DMS 273 (cell line): ENCODE measurements around the gene POLDIP2.
A peak's percentile ranks its signal among the peaks of the same experiment; 100 is the strongest.

Experiments used
- DNase-seq: peaks from one replicate; lab custom pipeline; 2025; ENCODE audit not compliant: unreplicated experiment; lab: John Stamatoyannopoulos, UW

The POLDIP2 gene

DNA sequence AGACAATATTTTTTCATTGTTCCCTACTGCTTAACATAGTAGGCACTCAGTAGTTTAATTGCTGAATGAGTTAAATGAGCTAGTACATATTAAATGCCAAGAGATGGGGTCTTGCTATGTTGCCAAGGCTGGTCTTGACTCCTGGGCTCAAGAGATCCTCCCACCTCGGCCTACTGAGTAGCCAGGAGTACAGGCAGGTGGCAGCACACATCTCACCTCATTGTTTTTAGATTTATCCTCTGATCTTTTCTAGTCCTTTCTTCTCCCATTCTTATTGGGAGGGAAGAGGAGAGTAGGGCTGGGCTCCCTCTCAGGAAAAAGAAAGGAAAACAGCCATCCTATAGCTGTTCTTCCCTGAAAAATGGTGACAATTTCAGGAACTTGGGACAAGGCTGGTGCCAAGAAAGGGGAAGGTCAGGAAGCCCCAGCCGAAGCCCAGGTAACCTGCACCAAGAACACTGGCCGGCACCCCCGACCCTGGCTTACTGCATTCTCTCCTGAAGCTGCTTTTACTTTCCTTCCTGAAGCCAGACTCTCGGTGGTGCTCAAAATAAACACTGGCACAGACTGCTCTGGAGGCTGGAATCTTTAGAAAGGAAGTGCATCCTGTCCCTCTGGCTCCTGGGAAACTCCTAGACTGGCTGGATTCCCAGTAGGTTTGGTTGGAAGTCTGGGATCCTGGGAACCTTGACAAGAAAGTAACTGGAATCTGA lies 19.1 kb downstream of the POLDIP2 start:
- no peak for DNase-seq

DNA sequence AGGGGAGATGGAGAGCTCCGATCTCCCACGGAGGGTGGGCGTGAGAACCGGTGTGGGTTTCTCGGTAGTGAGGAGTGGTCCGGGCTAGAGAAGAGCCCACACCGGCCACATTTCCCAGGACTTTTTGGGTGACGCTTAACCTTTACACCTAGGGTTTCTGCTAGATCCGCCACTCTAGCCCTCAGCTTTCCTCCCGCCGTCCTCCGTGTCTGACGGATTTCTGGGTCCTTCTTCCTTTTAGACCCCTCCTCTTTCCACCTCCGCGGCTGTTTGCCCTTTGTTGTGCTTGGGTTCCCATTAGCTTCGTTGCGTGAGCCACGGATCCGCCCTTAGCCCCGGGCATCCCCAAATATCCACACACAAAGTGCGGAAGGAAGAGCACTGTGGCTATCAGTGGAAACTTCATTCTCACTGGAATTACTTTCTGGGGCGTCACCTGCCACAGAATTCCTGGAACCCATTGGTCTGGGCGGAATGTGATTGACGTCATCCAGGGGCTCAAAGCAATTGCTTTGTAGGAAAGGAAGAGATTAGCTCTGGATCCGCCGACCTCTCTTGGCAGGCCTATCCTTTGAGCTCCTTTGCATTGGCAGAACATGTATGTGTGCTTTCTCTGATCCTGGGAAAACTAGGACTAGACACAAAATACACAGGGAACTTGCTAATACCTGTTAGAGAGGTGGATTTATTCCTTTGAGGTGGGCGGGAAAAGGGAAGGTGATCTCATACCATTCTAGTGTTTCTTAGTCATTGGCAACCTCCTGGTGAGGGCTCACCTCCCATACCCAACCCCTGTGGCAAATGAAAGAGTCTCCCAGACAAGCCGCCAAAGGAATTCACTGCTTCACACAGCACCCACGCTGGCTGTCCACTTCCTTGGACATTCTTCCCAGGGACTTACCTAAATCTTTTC lies 21.1 kb downstream of the POLDIP2 start:
- peak; percentile 84 for DNase-seq

DNA sequence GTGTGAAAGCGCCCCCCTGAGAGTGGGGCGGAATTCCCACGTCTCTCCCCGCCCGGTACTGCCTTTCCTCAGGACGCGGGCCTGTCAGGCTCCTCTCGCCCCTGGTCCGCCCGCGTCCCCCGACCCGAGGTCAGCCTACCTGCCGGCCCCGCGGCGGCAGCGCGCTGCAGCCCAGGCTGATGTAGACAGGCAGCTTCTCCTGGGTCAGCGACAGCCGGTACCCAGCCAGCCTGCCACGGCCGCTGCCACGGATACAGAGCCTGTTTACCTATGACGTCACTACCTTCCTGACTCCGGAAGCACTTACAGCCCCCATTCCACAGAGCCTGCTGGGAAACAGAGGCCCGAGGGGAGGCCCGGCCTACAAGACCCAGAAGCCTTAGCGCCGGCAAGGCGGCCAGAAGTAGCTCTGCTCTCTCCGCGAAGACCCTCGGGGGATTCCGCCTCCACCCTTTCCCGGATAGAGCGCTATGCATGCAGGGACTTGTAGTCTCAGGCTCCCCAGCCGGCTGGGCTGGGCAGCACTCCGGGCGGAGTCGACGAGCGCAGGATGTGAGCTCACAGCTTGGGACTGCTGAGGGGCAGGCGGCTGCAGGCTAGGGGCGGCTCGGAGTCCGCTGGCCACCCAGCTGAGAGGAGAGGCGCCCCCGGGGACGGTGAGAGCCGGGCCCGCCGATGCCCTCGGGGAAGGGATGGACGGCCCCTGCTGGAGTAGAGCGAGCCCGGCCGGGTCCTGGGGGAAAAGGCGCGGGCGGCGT lies 21.9 kb downstream of the POLDIP2 start, which contains the start of the genes IFT20 and TNFAIP1:
Gene IFT20 (minus strand): TSS at position 272 of the 758 bp plus-strand sequence. CDS start 3,487 bp downstream, outside the sequence.
Gene TNFAIP1 (plus strand): TSS at position 561 of the 758 bp plus-strand sequence. CDS start 3,761 bp downstream, outside the sequence.
- DNase-seq, result peak; percentile 100

DNA sequence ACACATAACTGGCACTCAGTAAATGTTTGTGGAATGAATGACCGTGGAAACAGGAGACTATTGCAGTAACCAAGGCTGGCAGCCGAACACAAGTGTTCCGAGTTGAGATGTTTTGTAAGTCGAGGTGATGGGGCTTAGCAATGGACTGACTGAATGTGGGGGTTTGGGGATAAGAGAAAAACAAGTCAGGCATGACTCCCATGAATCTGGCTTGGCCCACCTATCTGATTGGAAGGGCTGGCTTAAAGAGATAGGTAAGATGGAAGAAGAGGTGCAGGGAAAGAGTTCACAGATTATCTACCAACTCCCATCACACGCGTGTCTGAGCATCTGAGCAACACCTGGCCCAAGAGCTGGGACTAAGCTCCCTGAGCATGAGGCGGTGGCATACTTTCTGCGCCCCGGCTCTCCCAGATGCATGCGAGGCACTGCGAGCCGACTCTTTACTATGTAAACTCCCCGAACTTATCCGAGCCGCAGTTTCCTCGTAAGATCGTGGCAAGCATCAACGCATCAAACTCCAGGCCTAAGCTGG lies 22.6 kb downstream of the POLDIP2 start:
- peak; percentile 77 for DNase-seq

DNA sequence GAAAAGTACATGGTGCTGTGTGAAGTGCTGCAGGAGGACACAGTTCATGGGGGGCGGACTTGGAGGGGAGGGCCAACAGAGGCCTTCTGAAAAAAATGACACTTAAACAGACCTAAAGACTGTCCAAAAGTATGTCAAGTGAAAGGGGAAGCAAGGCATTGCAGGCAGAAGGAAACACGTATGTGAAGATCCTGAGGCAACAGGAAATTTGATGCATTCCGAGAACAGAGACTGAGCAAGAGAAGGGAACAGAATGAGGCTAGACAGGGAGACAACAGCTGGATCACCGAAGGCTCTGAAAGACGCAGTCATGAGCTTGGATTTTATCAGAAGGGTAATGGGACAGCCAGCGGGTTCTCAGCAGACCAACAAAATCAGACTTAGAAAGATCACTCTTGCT lies 23.2 kb downstream of the POLDIP2 start:
- peak; percentile 37 for DNase-seq

DNA sequence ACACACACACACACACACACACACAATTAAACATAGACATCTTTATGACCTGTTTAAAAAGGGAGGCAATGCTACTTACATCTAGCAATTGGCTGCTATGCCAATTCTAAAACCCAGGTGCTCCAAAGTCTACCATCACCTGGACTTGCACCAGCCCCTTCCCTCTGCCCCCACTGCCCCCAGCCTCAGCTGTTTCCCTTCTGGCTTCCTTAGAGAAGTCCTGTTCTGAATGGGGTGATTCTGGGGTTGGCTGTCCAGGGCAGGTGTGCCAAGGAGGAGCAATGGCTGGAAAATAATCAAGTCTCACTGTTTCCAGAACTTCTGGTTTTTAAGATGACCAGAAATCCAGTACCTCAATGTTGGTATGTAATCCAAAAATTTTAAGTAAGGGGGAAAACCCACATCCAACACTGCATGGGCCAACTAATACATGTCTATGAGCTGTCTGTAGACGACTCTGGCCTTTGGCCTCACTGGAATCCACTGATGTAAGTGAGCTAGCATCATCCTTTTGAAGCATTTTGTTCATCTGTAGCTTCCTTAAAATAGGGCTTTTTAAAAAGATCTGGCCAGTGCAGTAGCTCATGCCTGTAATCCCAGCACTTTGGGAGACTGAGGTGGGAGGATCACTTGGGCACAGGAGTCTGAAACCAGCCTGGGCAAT lies 24.1 kb downstream of the POLDIP2 start:
- DNase-seq, result no peak

DNA sequence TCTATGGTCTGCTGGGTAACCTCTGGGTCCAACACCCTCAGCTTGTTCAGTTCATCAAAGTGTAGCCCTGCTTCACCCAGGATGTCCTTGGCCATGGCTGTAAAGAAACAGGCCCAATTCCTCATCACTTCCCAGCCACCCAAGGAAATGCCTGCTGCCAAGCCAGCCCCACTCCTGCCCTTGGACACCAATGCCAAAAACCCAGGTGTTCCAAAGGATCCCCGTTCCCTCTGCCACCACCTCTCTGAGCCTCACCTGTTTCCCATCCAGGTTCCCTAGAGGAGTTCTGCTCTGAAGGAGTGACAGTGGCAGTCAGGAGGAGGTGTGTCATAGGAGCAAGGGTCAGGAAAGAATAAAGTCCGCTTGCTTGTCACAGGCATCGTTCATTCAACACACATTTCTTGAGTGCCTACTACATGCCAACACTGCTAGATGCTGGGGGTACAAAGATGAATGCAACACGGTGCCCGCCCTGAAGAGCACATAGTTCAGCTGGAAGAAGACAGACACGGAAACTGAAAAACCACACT lies 25.4 kb downstream of the POLDIP2 start:
- no peak for DNase-seq

DNA sequence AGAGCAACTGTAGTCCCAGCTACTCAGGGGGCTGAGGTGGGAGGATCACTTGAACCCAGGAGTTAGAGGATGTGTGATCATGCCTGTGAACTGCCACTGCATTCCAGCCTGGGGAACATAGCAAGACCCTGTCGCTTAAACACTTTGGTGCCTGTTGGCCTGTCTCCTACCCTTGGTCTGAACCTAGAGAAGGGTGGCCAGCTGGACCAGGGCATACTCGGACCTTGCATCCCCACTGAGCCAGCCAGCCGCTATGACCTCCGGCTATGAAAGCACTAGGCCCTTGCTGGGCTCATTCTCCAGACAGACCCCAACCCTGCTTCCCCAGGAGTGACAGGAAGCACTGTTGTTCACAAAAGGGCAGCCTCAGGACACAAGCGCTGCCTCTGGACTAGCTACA lies 26.7 kb downstream of the POLDIP2 start:
- DNase-seq, result no peak

DNA sequence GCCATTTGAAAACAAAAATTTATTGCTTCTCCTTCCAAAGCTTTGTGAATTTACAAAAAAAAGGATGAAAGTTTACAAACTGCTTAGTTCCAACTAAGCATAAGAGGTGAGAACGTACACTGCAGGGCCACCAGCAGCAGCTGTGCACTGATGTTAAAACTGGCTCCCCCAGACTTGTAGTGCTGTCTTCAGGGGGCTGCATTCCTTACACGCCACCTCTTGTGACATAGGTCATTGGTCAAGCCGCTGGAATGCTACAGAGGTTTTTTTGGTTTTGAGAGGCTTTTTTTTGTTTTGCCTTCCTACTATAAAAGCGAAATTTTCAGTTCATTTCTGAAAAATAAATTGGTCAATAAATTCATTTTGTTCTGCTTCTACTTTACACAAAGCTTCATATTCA lies 29.0 kb downstream of the POLDIP2 start:
- no peak for DNase-seq

DNA sequence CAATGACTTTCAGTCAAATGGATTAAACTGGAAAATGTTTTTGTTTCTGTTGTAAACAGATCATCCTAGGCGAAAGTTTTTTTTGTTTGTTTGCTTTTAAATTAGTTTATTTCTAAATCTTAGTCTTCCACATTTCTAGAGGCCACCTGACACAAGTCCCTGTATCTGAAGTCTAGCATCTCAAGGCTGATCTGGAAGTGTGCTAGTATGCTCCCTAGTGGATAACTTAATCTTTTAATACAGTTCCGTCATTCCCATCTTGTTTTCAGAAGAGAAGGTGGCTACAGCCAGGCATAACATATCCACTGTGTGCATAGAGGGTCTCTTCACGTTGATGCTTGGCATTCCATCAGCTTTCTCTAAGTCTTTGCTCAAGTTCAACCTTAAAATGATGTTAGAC lies 29.6 kb downstream of the POLDIP2 start:
- DNase-seq, result peak; percentile 23

DNA sequence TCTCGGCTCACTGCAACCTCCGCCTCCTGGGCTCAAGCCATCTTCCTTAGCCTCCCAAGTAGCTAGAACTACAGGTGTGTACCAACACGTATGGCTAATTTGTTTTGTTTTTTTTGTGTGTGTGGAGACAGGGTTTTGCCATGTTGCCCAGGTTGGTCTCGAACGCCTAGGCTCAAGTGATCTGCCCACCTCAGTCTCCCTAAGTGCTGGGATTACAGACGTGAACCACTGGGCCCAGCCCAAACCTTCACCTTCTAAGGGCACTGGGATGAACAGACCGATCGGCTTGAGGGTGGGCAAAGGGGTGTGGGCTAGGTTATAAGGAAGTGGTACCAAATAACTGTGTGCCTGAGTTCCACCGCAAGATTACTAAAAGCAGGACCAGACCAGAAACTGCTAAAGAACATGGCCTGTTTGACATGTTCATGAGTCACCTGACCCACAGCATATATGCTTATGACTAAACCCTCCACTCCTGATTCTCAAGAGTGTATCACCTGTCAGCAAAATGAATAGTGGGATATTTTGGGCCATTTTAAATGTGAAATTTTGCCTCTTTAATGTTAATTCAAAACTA lies 30.2 kb downstream of the POLDIP2 start:
- DNase-seq, result no peak

DNA sequence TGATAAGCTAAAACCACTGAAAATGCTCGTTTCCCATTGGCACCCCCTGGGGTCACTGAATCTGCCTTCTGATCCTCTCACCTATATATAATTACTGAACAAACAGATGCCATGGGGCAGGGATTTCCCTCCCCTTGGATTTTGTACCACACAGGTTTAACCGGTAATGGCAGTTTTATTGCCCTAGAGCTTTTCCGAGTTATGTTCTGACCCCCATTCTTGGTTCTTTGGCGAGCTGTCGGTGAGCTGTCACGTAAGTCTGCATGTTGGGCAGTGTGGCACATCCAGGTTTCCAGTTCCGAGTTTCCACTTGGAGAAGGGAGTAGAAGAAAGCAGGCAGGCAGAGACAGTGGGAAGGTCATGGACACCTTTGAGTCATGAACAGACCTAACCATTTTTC lies 31.2 kb downstream of the POLDIP2 start:
- no peak for DNase-seq

DNA sequence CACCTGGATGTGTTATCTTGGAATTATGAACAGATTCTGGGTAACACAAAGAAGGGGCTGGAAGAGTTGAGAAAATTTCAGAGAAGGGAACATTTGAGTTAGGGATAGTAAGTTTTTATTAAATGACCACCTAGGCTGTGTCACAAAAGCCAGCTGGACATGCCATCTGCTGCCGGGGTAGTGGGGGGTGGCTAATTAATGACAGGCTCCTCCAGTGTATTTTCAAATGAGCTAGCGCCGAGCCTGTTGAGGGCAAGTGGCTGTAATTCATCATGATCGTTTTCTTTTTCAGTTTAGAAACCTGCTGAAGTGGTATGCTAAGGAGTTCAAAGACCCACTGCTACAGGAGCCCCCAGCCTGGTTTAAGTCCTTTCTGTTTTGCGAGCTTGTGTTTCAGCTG lies 32.1 kb downstream of the POLDIP2 start:
- DNase-seq, result peak; percentile 66

DNA sequence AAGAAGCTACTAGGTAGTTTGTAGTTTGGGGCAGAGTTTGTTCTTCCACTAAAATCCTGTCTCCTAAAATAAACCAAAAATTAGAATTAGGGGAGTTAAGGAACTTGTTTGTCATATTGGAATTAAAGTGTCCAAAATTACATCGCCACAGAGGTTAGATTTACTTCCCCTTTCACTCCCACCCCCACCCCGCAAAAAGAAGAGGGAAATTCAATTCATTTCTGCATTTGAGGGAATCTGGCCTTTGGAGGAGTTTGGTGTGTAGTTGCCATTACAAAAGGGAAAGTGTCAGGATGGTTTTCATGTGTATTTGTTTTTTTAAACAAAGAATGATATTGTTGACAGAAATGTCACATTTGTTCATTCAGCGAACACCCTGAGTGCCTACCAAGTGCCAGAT lies 32.5 kb downstream of the POLDIP2 start:
- no peak for DNase-seq

DNA sequence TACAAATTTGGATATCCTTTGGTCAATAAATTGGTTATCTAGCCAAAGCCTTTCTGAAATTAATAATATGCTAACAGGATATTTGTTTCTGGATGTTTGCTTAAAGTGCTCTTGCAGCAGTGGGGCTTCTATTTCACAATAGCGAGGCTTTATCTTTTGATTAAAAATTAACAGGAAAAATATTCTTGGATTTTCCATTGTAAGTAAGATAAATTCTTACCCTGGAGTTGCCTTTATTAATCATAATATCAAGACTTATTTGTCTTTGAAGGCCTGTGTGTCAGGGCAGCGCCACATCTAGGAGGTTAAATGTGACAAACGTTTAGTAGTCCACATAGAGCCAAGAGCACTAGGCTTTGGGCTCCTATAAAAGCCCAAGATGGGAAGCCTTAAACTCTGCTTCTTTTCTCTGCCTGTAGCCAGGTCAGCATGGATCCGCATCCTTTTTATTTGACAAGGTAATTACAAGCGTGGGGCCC lies 33.0 kb downstream of the POLDIP2 start:
- peak; percentile 28 for DNase-seq

DNA sequence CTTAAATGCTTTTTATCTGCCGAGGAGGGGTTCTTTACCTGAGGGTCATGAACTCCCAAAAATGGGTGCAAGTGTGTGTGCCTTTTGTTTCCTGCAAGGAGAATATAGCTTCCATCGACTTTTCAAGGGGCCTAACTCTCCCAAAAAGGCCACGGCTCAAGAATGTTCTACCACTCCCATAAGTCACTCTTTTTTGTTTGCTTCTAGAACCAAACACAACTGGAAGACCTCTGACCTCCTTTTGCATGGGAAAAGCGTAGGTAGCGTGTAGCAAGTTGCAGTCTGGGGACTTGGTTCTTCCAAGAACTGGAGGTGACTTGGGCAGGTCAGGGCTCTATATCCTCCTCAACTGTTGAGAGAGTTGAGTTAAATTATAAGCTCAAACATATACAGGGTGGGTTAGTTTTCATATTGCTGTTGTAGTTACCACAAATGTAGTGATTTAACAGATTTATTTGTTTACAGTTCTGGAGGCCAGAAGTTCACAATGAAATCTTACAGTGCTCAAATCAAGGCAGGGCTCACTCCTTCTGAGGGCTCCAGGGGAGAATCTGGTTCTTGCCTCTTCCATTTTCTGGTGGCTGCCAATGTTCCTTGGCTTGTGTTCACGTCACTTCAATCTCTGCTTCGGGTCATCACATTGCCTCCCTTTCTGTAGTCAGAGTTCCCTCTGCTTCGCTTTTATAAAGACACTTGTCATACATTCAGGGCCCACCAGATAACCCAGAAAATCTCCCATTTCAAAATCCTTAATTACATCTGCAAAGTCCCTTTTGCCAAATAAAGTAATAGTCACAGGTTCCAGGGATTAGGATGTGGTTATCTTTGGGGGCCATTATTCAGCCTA lies 36.9 kb downstream of the POLDIP2 start:
- DNase-seq, result no peak

DNA sequence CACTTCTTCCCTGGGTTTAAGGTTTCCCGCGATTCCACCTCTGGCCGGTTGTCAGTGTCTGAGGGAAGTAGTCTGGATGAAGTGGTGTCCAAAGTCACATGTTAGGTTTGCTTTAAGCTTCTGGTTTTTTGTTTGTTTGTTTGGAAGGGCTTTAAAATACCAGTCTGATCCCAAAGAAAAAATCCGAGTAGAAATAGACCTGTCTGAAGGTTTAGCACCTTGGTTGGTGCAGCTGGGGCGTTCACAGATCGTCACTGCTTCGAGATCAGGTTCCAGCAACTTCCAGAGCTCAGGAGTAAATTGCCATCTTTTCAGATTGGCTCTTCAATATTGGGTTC lies 37.8 kb downstream of the POLDIP2 start:
- DNase-seq, result peak; percentile 59

DNA sequence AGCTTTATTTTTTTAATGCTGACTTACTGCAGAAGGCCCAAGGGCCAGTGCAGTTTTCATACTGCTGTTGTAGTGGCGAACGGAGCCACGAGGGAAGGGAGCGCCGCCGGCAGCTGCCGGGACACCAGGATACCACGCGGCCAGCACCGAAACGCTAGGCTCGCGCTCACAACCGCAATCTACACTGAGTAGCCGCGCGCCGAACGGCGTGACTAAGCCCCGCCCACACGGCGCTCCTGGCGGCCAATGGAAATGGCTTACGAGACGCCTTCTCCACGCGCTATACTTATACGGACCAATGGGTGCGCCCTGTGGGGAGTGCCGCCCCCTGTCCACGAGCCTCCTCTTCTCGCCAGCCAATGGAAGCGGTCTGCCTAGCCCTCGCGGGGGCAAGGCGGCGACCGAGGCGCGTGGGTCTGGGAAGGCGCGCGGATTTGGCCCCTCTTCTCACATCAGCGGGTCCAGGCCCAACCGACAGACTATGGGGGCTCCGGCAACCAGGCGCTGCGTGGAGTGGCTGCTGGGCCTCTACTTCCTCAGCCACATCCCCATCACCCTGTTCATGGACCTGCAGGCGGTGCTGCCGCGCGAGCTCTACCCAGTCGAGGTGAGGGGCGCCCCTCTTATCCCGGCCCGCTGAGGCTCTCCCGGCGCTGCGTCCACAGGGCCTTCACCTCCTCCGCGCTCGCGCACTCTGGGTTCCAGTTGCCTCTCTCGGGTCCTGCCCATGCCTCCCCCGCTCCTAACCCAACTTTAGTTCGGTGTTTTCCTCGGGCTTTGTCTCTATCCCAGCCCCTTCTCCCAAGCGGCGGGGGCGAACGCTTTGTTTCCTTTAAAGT lies 38.3 kb downstream of the POLDIP2 start, which contains the start of gene TMEM97:
Gene TMEM97 (plus strand): TSS at position 442 of the 839 bp plus-strand sequence. CDS start 40 bp downstream, at position 482.
- peak; percentile 99 for DNase-seq
